Transverse colon (tissue), 4 donors: ENCODE measurements around the gene CYP11A1. TPM values are rescaled to one million over a fixed set of nuclear protein-coding genes. Genes with fewer than 3 reads are reported as not detected.
A peak's percentile ranks its signal among the peaks of the same experiment; 100 is the strongest.
"Not testable (repeated sequence)": the region's sequence is repeated elsewhere in the genome, so short reads cannot be mapped to it uniquely, and the experiment has no call there.

Source experiments
- DNase-seq: peaks from one replicate; pipeline ENCODE4 v3.0.0-alpha.2; 2019
- H3K27ac ChIP-seq, 4 donors: fragments of 200-600 bp; sonication (generic); 2 replicates each; pipeline ENCODE4 v1.5.1; 2016 to 2018; ENCODE audit warnings: inconsistent platforms in 4 of 4
- H3K27me3 ChIP-seq: fragments of 200-600 bp; sonication (generic); 2 replicates; pipeline ENCODE4 v1.5.1; 2017; ENCODE audit warnings: inconsistent platforms
- H3K36me3 ChIP-seq, 4 donors: fragments of 200-600 bp; sonication (generic); 2 replicates each; pipeline ENCODE4 v1.5.1; 2017 to 2019; ENCODE audit warnings: inconsistent platforms in 4 of 4
- H3K4me1 ChIP-seq, 4 donors: fragments of 200-600 bp; sonication (generic); 2 replicates each; pipeline ENCODE4 v1.5.1; 2017 to 2020; ENCODE audit warnings: inconsistent platforms in 4 of 4
- H3K4me3 ChIP-seq, 4 donors: fragments of 200-600 bp; sonication (generic); 1 replicate in 1 of 4; 2 replicates in 3 of 4; pipeline versions ENCODE4 v1.5.1 to v1.6.1; 2017 to 2019; ENCODE audit warnings: inconsistent platforms in 4 of 4
- H3K9me3 ChIP-seq, 2 donors: fragments of 200-600 bp; sonication (generic); 2 replicates each; pipeline ENCODE4 v1.5.1; 2017 to 2019; ENCODE audit warnings: inconsistent platforms in 2 of 2
- CTCF ChIP-seq, 5 experiments: fragments of 200-600 bp in 3 of 5; fragments of 450-650 bp in 2 of 5; sonication (generic) in 3 of 5; IDR thresholded peaks; 1 replicate in 2 of 5; 2 replicates in 3 of 5; pipeline ENCODE4 v1.5.1; 2016 to 2017; ENCODE audit warnings: antibody characterized with exemption in 5 of 5, inconsistent platforms in 3 of 5, mild to moderate bottlenecking in 2 of 5, moderate library complexity in 1 of 5
- EP300 ChIP-seq: sonication (generic); formaldehyde crosslinking; IDR thresholded peaks from one replicate; pipeline ENCODE4 v1.6.1; 2017; ENCODE audit warnings: antibody characterized with exemption, low read depth
- POLR2A ChIP-seq: fragments of 450-650 bp; IDR thresholded peaks from one replicate; pipeline ENCODE4 v1.6.1; 2016; ENCODE audit warnings: antibody characterized with exemption, mild to moderate bottlenecking, moderate library complexity
- POLR2AphosphoS5 ChIP-seq, 3 donors: sonication (generic); formaldehyde crosslinking; IDR thresholded peaks; one replicate each; pipeline ENCODE4 v1.6.1; 2016; ENCODE audit warnings: antibody characterized with exemption in 3 of 3
- WGBS, 2 donors: methylation state at CpG; one replicate each; pipeline ENCODE4 v1.1.5; 2018; ENCODE audit warnings: low coverage in 1 of 2; 5-methylcytosine and 5-hydroxymethylcytosine counted together
- in situ Hi-C, 4 donors: fragments of 200-750 bp; cut with MboI; loops; one replicate each; pipeline versions ENCODE4 v1.15.0 to v1.15.1; 2017; ENCODE audit warnings: low sequenced_read_pairs in 3 of 4, low pct_ligation_motif_present in 1 of 4, low pct_unique_long_range_greater_than_20kb in 1 of 4
- intact Hi-C: fragments of 100-400 bp; cut with DNase I; formaldehyde crosslinking; loops from one replicate; pipeline ENCODE4 v1.15.1; 2023; ENCODE audit warnings: low total_unique reads
- total RNA-seq, 4 donors: library from RNA; depleted of rRNA; stranded (reverse); fragments of >200 nt; gene quantifications; one replicate each; pipeline ENCODE4 v1.1.0, GENCODE V29; 2016

The CYP11A1 gene
- total RNA-seq, 4 donors from 2014 or later, result 0.40 to 0.79 TPM; not detected in 2

GRCh38 chr15:74362482-74362881 is 5.0 kb downstream of the CYP11A1 start:
- 78 to 89% methylated on average over 1 of the region's 1 CpG for WGBS, 2 donors
- peaks cover 33% of the 10 kb centered on the region for H3K27me3 ChIP-seq
- TF ChIP-seq EP300, result no peak
- TF ChIP-seq POLR2A, result no peak
- no peak for TF ChIP-seq CTCF (IDR thresholded peaks at IDR 0.05)

GRCh38 chr15:74360855-74361254 is 6.6 kb downstream of the CYP11A1 start:
- H3K9me3 ChIP-seq, H3K27ac ChIP-seq, DNase-seq, H3K4me3 ChIP-seq, intact Hi-C loops, H3K36me3 ChIP-seq, H3K4me1 ChIP-seq, in situ Hi-C loops: not testable (repeated sequence)
- 62 to 67% methylated on average over 1 of the region's 1 CpG for WGBS, 2 donors
- H3K27me3 ChIP-seq, result peaks cover 17% of the 10 kb centered on the region

More at GRCh38 chr15:74362482-74362881, 5.0 kb downstream of the CYP11A1 start:
- H3K4me3 ChIP-seq, result no peak overlapping the region
- peaks cover 4 to 12% (median 11%) of the 10 kb centered on the region in 4 donors for H3K4me1 ChIP-seq
- in situ Hi-C loops, result no loop called here
- no peak for DNase-seq
- intact Hi-C loops, result no loop called here
- H3K9me3 ChIP-seq, result no peaks in the 10 kb centered on the region
- no peaks in the 10 kb centered on the region for H3K36me3 ChIP-seq
- no peak overlapping the region for H3K27ac ChIP-seq

GRCh38 chr15:74359376-74359775 is 8.1 kb downstream of the CYP11A1 start:
- H3K36me3 ChIP-seq, H3K27ac ChIP-seq, H3K9me3 ChIP-seq, in situ Hi-C loops, DNase-seq, intact Hi-C loops, H3K4me1 ChIP-seq, H3K27me3 ChIP-seq, H3K4me3 ChIP-seq: not testable (repeated sequence)
- 50 to 54% methylated on average over 3 to 6 of the region's 6 CpGs for WGBS, 2 donors

GRCh38 chr15:74357514-74357913 is 9.9 kb downstream of the CYP11A1 start:
- peak overlapping the region in 1 of 4 donors; percentile 17 for H3K27ac ChIP-seq
- H3K4me3 ChIP-seq, H3K27me3 ChIP-seq, H3K36me3 ChIP-seq, in situ Hi-C loops, H3K9me3 ChIP-seq, DNase-seq, H3K4me1 ChIP-seq, intact Hi-C loops: not testable (repeated sequence)
- 68 to 85% methylated on average over 5 to 7 of the region's 7 CpGs for WGBS, 2 donors

- H3K9me3 ChIP-seq, H3K4me3 ChIP-seq, H3K27me3 ChIP-seq, intact Hi-C loops, H3K4me1 ChIP-seq, in situ Hi-C loops, H3K36me3 ChIP-seq, DNase-seq, H3K27ac ChIP-seq: not testable (repeated sequence)
- WGBS, 2 donors, result 90 to 100% methylated on average over 1 to 5 of the region's 6 CpGs
These were observed 11.4 kb downstream of the CYP11A1 start for GRCh38 chr15:74356050-74356449.

GRCh38 chr15:74353992-74354391 is 13.5 kb downstream of the CYP11A1 start:
- H3K4me1 ChIP-seq, H3K4me3 ChIP-seq, intact Hi-C loops, in situ Hi-C loops, H3K36me3 ChIP-seq, H3K27ac ChIP-seq, DNase-seq, H3K9me3 ChIP-seq: not testable (repeated sequence)
- H3K27me3 ChIP-seq, result peaks cover 14% of the 10 kb centered on the region
- WGBS, 2 donors, result 73 to 88% methylated on average over 2 of the region's 2 CpGs

GRCh38 chr15:74352393-74352910 is 15.0 kb downstream of the CYP11A1 start:
- TF ChIP-seq EP300, result no peak
- TF ChIP-seq CTCF (IDR thresholded peaks at IDR 0.05), result no peak
- TF ChIP-seq POLR2A, result no peak
- no peak for TF ChIP-seq POLR2AphosphoS5 (IDR thresholded peaks at IDR 0.05)
- 75 to 100% methylated on average over 2 to 3 of the region's 3 CpGs for WGBS, 2 donors
- Histone ChIP-seq H3K27ac (no peak overlapping the region), H3K4me1 (no peaks in the 10 kb centered on the region), H3K4me3 (no peak overlapping the region), H3K27me3 (peaks cover 14% of the 10 kb centered on the region), H3K36me3 (no peaks in the 10 kb centered on the region), H3K9me3 (no peaks in the 10 kb centered on the region)
- in situ Hi-C loops (no loop called here), intact Hi-C loops (no loop called here)
- no peak for DNase-seq
